Stimulated activated CD4-positive, alpha-beta T cell treated with anti-CD3 and anti-CD28 coated beads, Interleukin-4, amount 100 ng/mL, for 48 hours (primary cell): ENCODE measurements around the gene GPR82.
"Not testable (repeated sequence)": the region's sequence is repeated elsewhere in the genome, so short reads cannot be mapped to it uniquely, and the experiment has no call there.

Experiments used
- DNase-seq, 2 donors: peaks; one replicate each; pipeline ENCODE4 v3.0.0-alpha.2; 2020; ENCODE audit warnings: low read depth in 2 of 2

Gene GPR82

DNA sequence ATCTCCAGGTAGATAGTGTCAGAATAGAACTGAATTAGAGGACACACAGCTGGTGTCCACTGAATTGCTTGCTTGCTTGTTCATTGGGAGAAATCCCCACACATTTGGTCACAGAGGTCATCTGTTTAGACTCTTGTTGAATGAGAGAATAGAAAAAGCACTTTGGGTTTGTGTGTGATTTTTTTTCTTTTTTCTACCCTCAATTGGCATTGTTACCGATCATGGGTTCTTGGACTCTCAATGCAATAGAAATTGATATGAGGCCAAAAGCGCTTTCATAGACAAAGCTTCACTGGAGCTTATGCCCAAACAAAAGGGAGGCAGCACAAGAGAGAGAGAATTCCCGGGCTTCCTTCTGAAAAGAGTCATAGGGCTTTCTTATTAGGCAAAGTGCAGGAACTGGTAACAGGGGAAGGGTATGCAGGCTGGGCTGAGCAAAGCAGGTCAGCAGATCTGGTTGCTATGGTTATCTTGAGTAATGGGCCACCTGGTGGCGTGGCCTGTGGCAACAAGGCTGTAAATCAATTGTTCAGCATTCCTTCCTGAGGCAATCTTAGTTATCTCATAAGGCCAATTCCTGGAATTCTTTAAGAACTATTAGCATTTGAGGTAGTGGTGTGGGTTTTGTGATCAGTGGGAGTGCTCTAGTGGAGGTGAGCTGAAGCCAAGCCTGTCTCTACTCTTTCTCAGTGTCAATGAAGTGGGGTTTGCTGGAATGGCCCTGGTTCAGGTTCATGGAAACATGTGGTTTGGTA, 5.3 kb upstream of the GPR82 start:
- no peak for DNase-seq

DNA sequence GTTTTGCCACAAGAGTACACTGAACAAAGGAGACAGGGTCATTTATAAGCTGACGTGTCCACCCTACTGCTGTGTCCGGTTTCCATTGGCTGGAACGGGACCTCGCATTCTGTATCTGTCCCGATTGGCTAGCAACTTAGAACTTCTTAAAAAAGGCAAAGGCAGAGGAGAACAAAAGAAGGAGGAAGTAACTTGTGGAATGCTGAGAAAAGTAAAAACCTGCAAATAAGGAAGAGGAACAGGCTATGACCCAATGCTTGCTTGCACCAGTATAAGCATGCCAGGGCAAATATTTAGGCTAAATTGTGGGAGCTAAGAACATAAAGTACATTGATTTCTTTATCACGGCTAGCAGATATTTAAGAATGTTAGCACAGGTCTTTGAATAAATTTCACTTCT, 4.4 kb upstream of the GPR82 start:
- DNase-seq = not testable (repeated sequence)

DNA sequence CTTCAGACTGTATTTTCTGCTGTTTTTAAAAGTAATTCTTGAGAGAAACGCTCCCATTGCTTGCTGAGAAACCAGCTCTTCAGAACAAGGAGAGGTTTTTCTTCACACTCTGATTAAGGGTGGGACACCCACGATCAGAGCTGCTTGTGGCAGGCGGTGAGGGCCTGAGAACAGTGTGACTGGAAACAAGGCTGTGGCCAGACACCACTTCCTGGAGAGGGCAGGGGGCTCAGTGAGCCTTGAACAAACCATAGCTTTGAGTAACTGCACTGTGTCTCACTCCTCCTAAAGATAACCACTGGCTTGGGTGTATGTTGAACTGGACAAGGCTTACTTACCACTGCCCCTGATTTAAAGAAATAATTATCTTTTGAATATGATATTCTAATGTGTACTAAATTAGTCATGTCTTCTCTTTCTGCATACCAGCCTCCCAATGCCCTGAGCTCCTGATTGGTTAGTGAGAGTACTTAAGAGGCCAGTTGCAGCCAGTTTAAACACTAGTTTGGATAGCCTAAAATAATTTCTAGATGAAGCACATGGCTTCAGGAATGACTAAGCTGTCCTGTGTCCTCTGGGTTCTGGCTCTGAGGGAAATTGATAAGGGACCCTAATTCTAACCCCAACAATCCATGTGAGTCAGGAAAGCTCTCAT, 3.7 kb upstream of the GPR82 start:
- no peak for DNase-seq

DNA sequence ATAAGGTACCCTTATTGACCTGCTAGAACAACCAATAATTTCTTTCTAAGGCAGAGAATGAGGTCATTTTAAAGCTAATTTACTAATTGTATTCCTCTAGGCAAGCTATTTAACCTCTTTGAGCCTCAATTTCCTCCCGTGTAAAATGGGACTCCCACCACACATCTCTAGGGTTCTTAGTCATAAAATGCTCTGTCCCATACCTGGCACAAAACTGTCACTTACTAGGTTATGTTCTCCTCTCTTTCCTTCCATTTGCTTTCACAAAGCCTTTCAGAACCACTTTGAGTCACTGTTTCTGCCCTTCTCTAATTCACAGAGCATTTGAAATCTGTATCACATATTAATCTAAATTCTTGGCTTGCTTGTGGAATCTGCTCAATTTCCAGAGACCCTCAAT, 2.4 kb upstream of the GPR82 start:
- no peak for DNase-seq

DNA sequence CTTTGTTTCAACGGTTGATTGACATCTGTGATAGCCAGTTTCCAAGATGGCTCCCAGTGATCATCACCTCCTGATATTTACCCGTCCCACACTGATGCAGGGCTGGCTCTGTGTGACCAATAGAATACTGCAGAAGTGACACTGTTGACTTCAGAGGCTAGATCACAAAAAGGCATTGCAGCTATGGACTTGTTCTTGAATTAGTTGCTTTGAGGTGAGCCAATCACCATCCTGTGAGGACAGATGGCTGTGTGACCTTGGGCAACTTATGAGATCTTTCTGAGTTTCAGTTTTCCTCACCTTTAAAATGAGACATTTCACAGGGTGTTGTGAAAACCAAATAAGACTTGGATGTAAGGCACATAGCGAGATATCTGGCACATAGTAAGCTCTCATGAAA, 1.8 kb upstream of the GPR82 start:
- DNase-seq = no peak

- no peak for DNase-seq
Measured at GRCh38 chrX:41722816-41723618, 964 bp upstream of the GPR82 start.

- DNase-seq = no peak
Measured at GRCh38 chrX:41728125-41728524, 4.1 kb downstream of the GPR82 start.

- no peak for DNase-seq
Measured at GRCh38 chrX:41730081-41730480, 6.1 kb downstream of the GPR82 start.

- no peak for DNase-seq
Measured at GRCh38 chrX:41732260-41732659, 8.3 kb downstream of the GPR82 start.

DNA sequence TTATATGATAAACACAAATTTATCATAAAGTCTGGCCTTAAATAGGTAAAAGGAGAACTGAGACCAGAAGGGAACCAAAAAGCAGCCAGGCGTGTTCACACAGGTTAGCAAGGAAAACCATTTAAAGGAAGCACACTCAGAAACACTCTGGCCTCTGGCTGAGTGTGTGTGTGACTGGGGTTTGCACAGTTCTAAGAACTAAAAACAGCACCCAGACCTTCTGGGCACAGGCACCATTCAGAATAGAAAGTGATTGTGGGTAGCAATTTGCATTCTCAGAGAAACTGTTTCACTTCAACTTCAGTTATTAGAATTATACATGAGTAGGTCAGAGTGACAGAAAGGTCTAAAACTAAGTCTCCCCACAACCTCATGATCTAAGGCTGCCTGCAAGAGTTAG, 10.0 kb downstream of the GPR82 start:
- no peak for DNase-seq

- DNase-seq = no peak
Measured at GRCh38 chrX:41734530-41734929, 10.5 kb downstream of the GPR82 start.

- DNase-seq = no peak
Measured at GRCh38 chrX:41737065-41737464, 13.1 kb downstream of the GPR82 start.

- DNase-seq = no peak
Measured at GRCh38 chrX:41739871-41740270, 15.9 kb downstream of the GPR82 start.

GRCh38 chrX:41750716-41751115, 26.7 kb downstream of the GPR82 start:
- no peak for DNase-seq

DNA sequence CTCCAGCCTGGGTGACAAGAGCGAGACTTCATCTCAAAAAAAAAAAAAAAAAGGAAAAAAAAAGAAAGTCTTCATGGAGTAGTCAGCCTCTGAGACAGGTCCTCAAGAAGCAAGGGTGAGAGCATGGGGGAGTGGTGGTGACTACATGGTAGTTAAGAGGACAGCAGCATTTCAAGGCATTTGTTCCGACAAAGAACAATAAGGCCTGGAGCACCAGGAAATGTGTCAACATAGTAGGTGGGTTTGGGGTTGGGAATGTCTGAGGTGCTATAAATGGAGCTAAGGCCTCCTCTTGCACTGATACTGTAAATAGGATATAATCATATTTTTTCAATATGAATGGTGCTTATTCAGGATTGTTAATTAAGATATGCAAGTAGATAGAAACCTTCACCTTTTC, 34.4 kb downstream of the GPR82 start:
- DNase-seq = no peak

DNA sequence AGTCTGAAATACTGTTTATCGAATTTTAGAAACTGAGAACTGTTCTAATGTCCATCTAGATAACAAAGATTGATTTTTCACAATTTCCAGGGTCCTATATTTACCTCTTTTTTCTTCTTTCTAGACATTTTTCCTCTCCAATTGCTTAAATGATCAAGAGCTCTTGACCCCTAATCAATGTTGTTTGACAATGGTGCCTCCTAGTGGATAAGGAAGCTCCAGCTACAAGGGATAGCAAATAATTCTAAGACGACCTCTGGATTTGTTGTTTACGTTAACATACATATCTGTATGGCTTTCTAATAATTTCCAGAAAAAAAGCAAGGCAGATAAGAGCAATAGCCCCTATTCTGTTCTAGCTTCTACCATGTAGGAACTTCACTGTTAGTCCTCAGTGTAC, 35.8 kb downstream of the GPR82 start:
- no peak for DNase-seq

- no peak for DNase-seq
Measured at GRCh38 chrX:41761169-41761568, 37.2 kb downstream of the GPR82 start.

GRCh38 chrX:41761702-41762101, 37.7 kb downstream of the GPR82 start:
- no peak for DNase-seq

- no peak for DNase-seq
Measured at GRCh38 chrX:41779030-41779564, 55.1 kb downstream of the GPR82 start.
